SK-N-MC (cell line): ENCODE data around the gene CELA3B.
"Not testable (repeated sequence)": the region's sequence is repeated elsewhere in the genome, so short reads cannot be mapped to it uniquely, and the experiment has no call there.

Experiments
- DNase-seq: peaks from one replicate; pipeline ENCODE4 v3.0.0-alpha.2; 2011; ENCODE audit warnings: low read depth, low spot score
- H3K27ac ChIP-seq: fragments of 200-600 bp; sonication (generic); 2 replicates; pipeline ENCODE4 v1.5.1; 2016; ENCODE audit warnings: mixed run types
- H3K36me3 ChIP-seq: fragments of 200-600 bp; sonication (generic); 2 replicates; pipeline ENCODE4 v1.6.1; 2017; ENCODE audit warnings: antibody characterized with exemption, low read length, mixed read lengths; ENCODE audit not compliant: insufficient read depth
- H3K4me3 ChIP-seq: fragments of 200-600 bp; sonication (generic); 2 replicates; pipeline ENCODE4 v1.5.1; 2016
- H3K9ac ChIP-seq: fragments of 200-600 bp; sonication (generic); 2 replicates; pipeline ENCODE4 v1.8.0; 2017; ENCODE audit warnings: mixed run types, mixed read lengths; ENCODE audit not compliant: insufficient read length
- H3K9me3 ChIP-seq: fragments of 200-600 bp; sonication (generic); 2 replicates; pipeline ENCODE4 v1.6.1; 2017; ENCODE audit warnings: low read depth, mild to moderate bottlenecking, antibody characterized with exemption, low read length, moderate library complexity, mixed read lengths

Gene CELA3B

GRCh38 chr1:21974699-21975098 is 2.1 kb upstream of the CELA3B start:
- H3K36me3 ChIP-seq, H3K9ac ChIP-seq, DNase-seq, H3K27ac ChIP-seq, H3K4me3 ChIP-seq, H3K9me3 ChIP-seq: not testable (repeated sequence)

GRCh38 chr1:21975296-21975695 is 1.5 kb upstream of the CELA3B start:
- H3K9ac ChIP-seq, H3K4me3 ChIP-seq, DNase-seq, H3K9me3 ChIP-seq, H3K36me3 ChIP-seq, H3K27ac ChIP-seq: not testable (repeated sequence)

DNA sequence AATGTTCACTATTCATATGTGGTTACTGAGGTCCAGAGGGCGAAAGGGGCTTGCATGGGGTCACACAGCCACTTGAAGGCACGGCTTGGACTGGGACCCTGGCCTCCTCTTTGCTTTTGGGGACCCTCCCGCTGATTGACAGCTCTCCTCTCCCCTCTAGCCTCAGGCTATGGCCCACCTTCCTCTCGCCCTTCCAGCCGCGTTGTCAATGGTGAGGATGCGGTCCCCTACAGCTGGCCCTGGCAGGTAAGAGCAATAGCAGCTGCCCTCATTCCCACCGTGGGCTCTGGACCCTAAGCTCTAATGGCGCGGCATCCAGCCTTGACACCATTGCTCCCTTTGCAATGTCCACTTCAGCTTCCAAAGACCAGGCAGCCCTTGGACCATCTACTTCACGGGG is 1.4 kb downstream of the CELA3B start:
- H3K36me3 ChIP-seq, H3K4me3 ChIP-seq, DNase-seq: not testable (repeated sequence)

DNA sequence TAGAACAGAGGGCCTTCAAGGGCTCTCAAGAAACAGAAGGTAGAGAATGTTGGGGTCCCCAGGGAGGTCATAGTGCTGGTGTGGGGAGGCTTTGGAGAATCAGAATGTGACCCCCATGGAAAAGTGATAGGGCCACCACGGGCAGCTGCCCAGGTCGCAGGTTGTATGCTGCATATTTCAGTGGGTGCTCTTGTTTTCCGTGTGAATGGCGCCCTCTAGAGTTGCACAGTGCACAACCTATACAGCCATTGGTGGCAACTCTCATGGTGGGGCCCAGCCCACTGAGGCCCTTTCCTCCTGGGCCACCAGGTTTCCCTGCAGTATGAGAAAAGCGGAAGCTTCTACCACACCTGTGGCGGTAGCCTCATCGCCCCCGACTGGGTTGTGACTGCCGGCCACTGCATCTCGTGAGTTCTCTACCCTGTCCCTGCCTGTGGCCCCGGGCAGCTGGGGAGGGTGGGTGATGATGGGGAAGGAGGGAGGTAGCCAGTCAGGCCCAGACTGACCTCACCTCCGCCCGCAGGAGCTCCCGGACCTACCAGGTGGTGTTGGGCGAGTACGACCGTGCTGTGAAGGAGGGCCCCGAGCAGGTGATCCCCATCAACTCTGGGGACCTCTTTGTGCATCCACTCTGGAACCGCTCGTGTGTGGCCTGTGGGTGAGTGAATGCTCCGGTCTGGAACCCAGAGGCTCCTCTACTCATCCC is 3.8 kb downstream of the CELA3B start:
- not testable (repeated sequence) for H3K27ac ChIP-seq, H3K9ac ChIP-seq, H3K9me3 ChIP-seq, H3K4me3 ChIP-seq, DNase-seq, H3K36me3 ChIP-seq

More for the DNA sequence above, 1.4 kb downstream of the CELA3B start:
- H3K9me3 ChIP-seq, H3K27ac ChIP-seq, H3K9ac ChIP-seq: not testable (repeated sequence)

DNA sequence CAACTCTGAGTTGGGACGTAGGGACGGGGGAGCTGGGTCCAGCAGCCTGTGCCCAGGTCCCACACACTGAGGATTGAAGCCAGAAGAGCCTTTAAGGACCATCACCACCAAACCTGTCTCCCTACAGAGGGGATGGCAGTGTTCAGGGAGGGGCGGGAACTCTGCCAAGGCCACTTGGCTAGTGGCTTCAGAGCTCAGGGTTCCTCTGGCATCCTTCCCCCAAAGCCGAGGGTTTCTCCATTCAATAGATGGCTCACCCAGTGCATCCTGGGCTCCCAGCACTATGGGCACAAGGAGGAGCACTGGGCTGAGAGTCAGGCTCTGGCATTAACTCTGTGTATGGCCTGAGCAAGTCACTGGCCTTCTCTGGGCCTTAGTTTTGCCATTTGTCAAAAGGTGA is 4.4 kb downstream of the CELA3B start:
- not testable (repeated sequence) for H3K9ac ChIP-seq, DNase-seq, H3K4me3 ChIP-seq, H3K9me3 ChIP-seq, H3K27ac ChIP-seq, H3K36me3 ChIP-seq

DNA sequence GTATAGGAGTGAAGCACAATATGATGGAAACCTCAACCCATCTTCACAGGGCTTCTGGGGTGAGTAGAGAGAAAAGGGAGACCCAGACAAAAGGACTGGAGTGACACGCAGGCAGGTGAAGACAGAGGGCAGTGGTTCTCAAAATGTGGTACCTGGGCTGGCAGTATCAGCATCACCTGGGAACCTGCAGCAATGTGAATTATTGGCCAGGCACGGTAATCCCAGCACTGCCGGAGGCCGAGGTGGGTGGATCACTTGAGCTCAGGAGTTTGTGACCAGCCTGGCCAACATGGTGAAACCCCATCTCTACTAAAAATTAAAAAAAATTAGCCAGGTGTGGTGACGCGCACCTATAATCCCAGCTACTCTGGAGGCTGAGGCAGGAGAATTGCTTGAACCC is 5.3 kb downstream of the CELA3B start:
- not testable (repeated sequence) for H3K9ac ChIP-seq, H3K27ac ChIP-seq, H3K4me3 ChIP-seq, H3K9me3 ChIP-seq, H3K36me3 ChIP-seq, DNase-seq

GRCh38 chr1:21983539-21983938 is 6.7 kb downstream of the CELA3B start:
- not testable (repeated sequence) for H3K9me3 ChIP-seq, H3K9ac ChIP-seq, H3K27ac ChIP-seq, DNase-seq, H3K36me3 ChIP-seq, H3K4me3 ChIP-seq

- not testable (repeated sequence) for H3K36me3 ChIP-seq, H3K4me3 ChIP-seq, H3K27ac ChIP-seq, H3K9me3 ChIP-seq, H3K9ac ChIP-seq, DNase-seq
Observed at GRCh38 chr1:21985893-21986292, 9.1 kb downstream of the CELA3B start.

- H3K36me3 ChIP-seq, H3K27ac ChIP-seq, H3K9ac ChIP-seq, DNase-seq, H3K4me3 ChIP-seq, H3K9me3 ChIP-seq: not testable (repeated sequence)
Observed at GRCh38 chr1:21986386-21986785, 9.6 kb downstream of the CELA3B start.

- H3K36me3 ChIP-seq, H3K27ac ChIP-seq, H3K9ac ChIP-seq, H3K4me3 ChIP-seq, DNase-seq, H3K9me3 ChIP-seq: not testable (repeated sequence)
Observed at GRCh38 chr1:21989672-21990393, 13.0 kb downstream of the CELA3B start.

DNA sequence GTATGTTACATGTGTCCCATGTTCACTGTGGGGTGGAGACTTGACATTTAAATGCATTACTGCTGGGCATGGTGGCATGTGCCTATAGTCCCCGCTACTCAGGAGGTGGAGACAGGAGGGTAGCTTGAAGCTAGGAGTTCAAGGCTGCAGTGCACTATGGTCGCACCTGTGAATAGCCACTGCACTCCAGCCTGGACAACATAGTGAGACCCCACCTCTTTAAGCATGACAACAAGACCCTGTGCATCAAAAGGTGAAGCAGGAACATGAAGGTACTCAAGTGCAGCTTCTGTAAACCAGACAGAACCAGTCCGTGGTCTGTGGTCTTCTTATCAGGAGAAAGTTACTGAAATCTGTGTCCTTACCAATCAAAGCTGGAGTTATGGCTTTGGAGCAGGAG is 15.4 kb downstream of the CELA3B start:
- not testable (repeated sequence) for H3K9me3 ChIP-seq, H3K9ac ChIP-seq, DNase-seq, H3K36me3 ChIP-seq, H3K4me3 ChIP-seq, H3K27ac ChIP-seq

GRCh38 chr1:21994716-21995115 is 17.9 kb downstream of the CELA3B start:
- not testable (repeated sequence) for H3K4me3 ChIP-seq, H3K27ac ChIP-seq, DNase-seq, H3K36me3 ChIP-seq, H3K9me3 ChIP-seq, H3K9ac ChIP-seq

DNA sequence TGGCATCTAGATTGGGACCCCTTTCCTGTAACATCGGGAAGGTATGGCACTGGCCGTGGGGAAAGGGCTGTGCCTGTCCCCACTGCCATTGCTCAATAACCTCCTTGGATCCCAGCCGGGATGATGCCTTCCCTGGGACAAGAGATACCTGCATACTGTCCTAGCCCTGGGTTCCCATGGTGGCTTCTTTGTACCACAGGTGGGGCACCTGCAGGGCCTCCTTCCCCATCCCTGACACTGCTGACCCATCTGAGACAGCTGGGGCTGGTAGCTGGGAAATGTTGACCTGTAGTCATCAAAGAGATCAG is 19.8 kb downstream of the CELA3B start:
- not testable (repeated sequence) for H3K9me3 ChIP-seq, H3K4me3 ChIP-seq, H3K36me3 ChIP-seq, DNase-seq, H3K27ac ChIP-seq, H3K9ac ChIP-seq

GRCh38 chr1:21997891-21998623 is 21.2 kb downstream of the CELA3B start:
- not testable (repeated sequence) for H3K9me3 ChIP-seq, H3K9ac ChIP-seq, H3K27ac ChIP-seq, H3K4me3 ChIP-seq, H3K36me3 ChIP-seq, DNase-seq
